IPS-18a (cell line): ENCODE measurements around the gene FGF12.

Source experiments
- H3K27ac ChIP-seq: one replicate; pipeline ENCODE4 v1.5.1; 2013; ENCODE audit warnings: low read length
- H3K27me3 ChIP-seq: one replicate; pipeline ENCODE4 v1.6.1; 2013; ENCODE audit warnings: mild to moderate bottlenecking, low read length; ENCODE audit not compliant: control insufficient read depth, insufficient read depth
- H3K36me3 ChIP-seq: one replicate; pipeline ENCODE4 v1.6.1; 2013; ENCODE audit warnings: low read depth, low read length; ENCODE audit not compliant: control insufficient read depth
- H3K4me1 ChIP-seq: one replicate; pipeline ENCODE4 v1.6.1; 2013; ENCODE audit warnings: low read depth, low read length; ENCODE audit not compliant: control insufficient read depth
- H3K4me3 ChIP-seq: one replicate; pipeline ENCODE4 v1.5.1; 2013; ENCODE audit warnings: low read length
- H3K9ac ChIP-seq: one replicate; pipeline ENCODE4 v1.6.1; 2013; ENCODE audit warnings: mild to moderate bottlenecking, low read length, moderate library complexity
- H3K9me3 ChIP-seq: one replicate; pipeline ENCODE4 v1.6.1; 2013; ENCODE audit warnings: low read depth, low read length; ENCODE audit not compliant: control insufficient read depth

FGF12 gene

GRCh38 chr3:192434186-192434585 lies 293.2 kb downstream of the FGF12 start:
- Histone ChIP-seq H3K4me1 (no peaks in the 10 kb centered on the region), H3K9me3 (no peaks in the 10 kb centered on the region), H3K27ac (no peak overlapping the region), H3K4me3 (no peak overlapping the region), H3K36me3 (no peaks in the 10 kb centered on the region), H3K27me3 (no peaks in the 10 kb centered on the region), H3K9ac (no peak overlapping the region)

- Histone ChIP-seq H3K27ac (no peak overlapping the region), H3K27me3 (no peaks in the 10 kb centered on the region), H3K9me3 (no peaks in the 10 kb centered on the region), H3K36me3 (no peaks in the 10 kb centered on the region), H3K9ac (no peak overlapping the region), H3K4me3 (no peak overlapping the region), H3K4me1 (no peaks in the 10 kb centered on the region)
Observed at GRCh38 chr3:192433704-192434103, 293.6 kb downstream of the FGF12 start.

GRCh38 chr3:192422997-192423342 lies 304.4 kb downstream of the FGF12 start:
- Histone ChIP-seq H3K36me3 (no peaks in the 10 kb centered on the region), H3K4me1 (peaks cover 17% of the 10 kb centered on the region), H3K27me3 (no peaks in the 10 kb centered on the region), H3K4me3 (no peak overlapping the region), H3K9ac (no peak overlapping the region), H3K9me3 (no peaks in the 10 kb centered on the region), H3K27ac (no peak overlapping the region)

DNA sequence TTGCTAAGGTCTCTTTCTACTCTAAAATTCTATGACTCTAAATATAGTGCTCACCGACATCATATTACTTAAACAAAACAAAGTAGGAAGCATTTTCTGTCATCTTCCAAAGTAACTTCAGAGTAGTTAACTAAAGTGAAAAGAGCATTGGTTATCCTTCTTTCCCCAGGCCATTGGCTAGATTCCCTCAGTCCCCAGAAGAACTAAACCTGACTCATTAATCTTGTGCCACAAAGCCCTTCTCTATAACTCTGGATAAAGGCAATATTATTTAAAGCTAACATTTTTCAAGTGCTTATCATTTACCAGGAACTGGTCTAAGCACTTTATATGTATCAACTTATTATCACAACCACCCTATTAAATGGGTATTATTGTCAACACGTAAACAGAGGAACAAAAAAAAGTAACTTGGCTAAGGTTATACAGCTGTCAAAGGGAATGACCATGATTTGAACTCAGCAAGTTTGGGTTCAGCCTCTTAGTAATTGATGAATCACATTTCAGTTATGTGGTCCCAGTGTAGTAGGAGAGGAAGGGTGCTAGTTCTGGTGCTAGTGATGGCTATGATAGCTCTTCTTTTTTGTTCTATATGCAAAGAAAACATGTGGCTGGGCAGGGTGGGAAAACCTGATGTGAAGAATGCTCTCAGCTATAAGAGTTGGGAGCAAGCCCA lies 304.9 kb downstream of the FGF12 start:
- Histone ChIP-seq H3K4me3 (no peak overlapping the region), H3K9ac (no peak overlapping the region), H3K9me3 (no peaks in the 10 kb centered on the region), H3K36me3 (no peaks in the 10 kb centered on the region), H3K27ac (no peak overlapping the region), H3K4me1 (peaks cover 18% of the 10 kb centered on the region), H3K27me3 (no peaks in the 10 kb centered on the region)

DNA sequence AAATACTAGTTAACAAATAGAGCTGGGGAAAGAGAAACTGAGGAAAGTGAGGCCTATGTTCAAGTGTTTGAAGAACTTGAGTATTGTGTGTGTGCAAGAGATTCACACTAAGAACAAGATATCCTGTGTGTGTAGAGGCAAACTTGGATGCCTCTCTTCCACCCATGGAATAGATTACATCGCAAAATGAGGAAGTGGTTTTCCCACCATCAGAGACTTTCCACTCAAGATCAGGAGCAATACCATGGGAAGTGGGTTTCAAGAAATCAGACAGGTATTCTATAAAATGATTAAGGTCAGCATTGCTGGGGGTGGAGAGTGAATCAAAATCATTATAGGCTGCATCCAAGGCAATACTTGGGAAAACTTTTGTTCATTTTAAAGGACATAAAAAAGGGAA lies 308.0 kb downstream of the FGF12 start:
- Histone ChIP-seq H3K36me3 (no peaks in the 10 kb centered on the region), H3K4me1 (peaks cover 35% of the 10 kb centered on the region), H3K9me3 (no peaks in the 10 kb centered on the region), H3K9ac (no peak overlapping the region), H3K27me3 (no peaks in the 10 kb centered on the region), H3K27ac (no peak overlapping the region), H3K4me3 (no peak overlapping the region)

- H3K4me3 ChIP-seq: peak overlapping the region; percentile 33
- no peaks in the 10 kb centered on the region for H3K27me3 ChIP-seq
- peaks cover 31% of the 10 kb centered on the region for H3K4me1 ChIP-seq
- H3K36me3 ChIP-seq: no peaks in the 10 kb centered on the region
- H3K9me3 ChIP-seq: no peaks in the 10 kb centered on the region
- no peak overlapping the region for H3K9ac ChIP-seq
- H3K27ac ChIP-seq: no peak overlapping the region
Observed at GRCh38 chr3:192417559-192418055, 309.7 kb downstream of the FGF12 start.

DNA sequence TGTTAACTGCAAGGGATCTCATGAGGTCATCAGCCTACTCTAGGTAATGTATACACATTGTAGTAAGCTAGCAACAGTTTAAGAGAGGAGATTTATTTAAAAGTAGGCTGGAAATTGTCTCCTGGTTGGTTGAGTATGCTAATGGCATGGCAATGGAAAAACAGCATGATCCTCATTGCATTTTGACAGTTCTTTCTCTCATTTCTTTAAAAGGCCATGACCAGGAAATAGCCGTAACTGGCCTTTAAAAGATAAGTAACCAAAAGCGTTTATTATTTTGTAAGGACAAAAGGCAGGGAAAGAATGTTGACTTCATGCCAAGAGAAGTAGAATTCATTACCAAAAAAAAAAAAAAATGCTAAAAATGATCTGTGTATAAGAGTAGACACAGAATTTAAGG lies 310.3 kb downstream of the FGF12 start:
- no peaks in the 10 kb centered on the region for H3K9me3 ChIP-seq
- H3K27me3 ChIP-seq: peaks cover 4% of the 10 kb centered on the region
- no peak overlapping the region for H3K9ac ChIP-seq
- peaks cover 33% of the 10 kb centered on the region for H3K4me1 ChIP-seq
- H3K27ac ChIP-seq: no peak overlapping the region
- peak overlapping the region; percentile 33 for H3K4me3 ChIP-seq
- H3K36me3 ChIP-seq: no peaks in the 10 kb centered on the region

GRCh38 chr3:192413461-192413860 lies 313.9 kb downstream of the FGF12 start:
- no peaks in the 10 kb centered on the region for H3K36me3 ChIP-seq
- H3K27ac ChIP-seq: no peak overlapping the region
- peaks cover 37% of the 10 kb centered on the region for H3K4me1 ChIP-seq
- no peaks in the 10 kb centered on the region for H3K9me3 ChIP-seq
- H3K9ac ChIP-seq: no peak overlapping the region
- no peak overlapping the region for H3K4me3 ChIP-seq
- peaks cover 28% of the 10 kb centered on the region for H3K27me3 ChIP-seq

DNA sequence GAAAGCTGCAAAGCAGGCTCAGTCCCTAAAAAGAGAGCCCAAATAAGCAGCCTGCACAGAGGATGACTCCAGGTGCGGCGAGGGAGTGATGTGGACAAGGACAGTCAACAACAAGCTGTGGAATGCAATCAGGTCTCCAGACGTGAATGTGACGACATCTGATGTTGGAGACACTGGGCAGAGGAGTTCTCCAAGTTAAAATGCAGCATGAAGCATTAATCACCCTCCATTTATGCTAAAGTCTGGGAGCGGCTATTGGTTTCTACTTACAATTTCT lies 316.7 kb downstream of the FGF12 start:
- H3K9me3 ChIP-seq: no peaks in the 10 kb centered on the region
- H3K27me3 ChIP-seq: peaks cover 55% of the 10 kb centered on the region
- no peak overlapping the region for H3K9ac ChIP-seq
- no peaks in the 10 kb centered on the region for H3K36me3 ChIP-seq
- peak overlapping the region; percentile 83 for H3K4me3 ChIP-seq
- H3K4me1 ChIP-seq: peaks cover 14% of the 10 kb centered on the region
- no peak overlapping the region for H3K27ac ChIP-seq

- H3K36me3 ChIP-seq: no peaks in the 10 kb centered on the region
- H3K27ac ChIP-seq: no peak overlapping the region
- H3K4me3 ChIP-seq: peak overlapping the region; percentile 83
- no peaks in the 10 kb centered on the region for H3K9me3 ChIP-seq
- peak overlapping the region; percentile 16 for H3K9ac ChIP-seq
- H3K4me1 ChIP-seq: peaks cover 14% of the 10 kb centered on the region
- H3K27me3 ChIP-seq: peaks cover 55% of the 10 kb centered on the region
Observed at GRCh38 chr3:192409838-192410683, 317.3 kb downstream of the FGF12 start.

DNA sequence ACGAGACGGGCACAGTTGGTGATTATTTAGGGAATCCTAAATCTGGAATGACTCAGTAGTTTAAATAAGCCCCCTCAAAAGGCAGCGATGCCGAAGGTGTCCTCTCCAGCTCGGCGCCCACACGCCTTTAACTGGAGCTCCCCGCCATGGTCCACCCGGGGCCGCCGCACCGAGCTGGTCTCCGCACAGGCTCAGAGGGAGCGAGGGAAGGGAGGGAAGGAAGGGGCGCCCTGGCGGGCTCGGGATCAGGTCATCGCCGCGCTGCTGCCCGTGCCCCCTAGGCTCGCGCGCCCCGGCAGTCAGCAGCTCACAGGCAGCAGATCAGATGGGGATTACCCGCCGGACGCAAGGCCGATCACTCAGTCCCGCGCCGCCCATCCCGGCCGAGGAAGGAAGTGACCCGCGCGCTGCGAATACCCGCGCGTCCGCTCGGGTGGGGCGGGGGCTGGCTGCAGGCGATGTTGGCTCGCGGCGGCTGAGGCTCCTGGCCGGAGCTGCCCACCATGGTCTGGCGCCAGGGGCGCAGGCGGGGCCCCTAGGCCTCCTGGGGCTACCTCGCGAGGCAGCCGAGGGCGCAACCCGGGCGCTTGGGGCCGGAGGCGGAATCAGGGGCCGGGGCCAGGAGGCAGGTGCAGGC lies 318.0 kb downstream of the FGF12 start:
- H3K4me1 ChIP-seq: peaks cover 14% of the 10 kb centered on the region
- H3K9ac ChIP-seq: peak overlapping the region; percentile 16
- H3K36me3 ChIP-seq: no peaks in the 10 kb centered on the region
- peak overlapping the region; percentile 83 for H3K4me3 ChIP-seq
- H3K27me3 ChIP-seq: peaks cover 55% of the 10 kb centered on the region
- no peaks in the 10 kb centered on the region for H3K9me3 ChIP-seq
- H3K27ac ChIP-seq: no peak overlapping the region
